SK-N-SH (cell line): Measurements from ENCODE around the gene XRCC6. TPM values are rescaled to one million over a fixed set of nuclear protein-coding genes. Genes with fewer than 3 reads are reported as not detected.

Source experiments
- CTCF ChIA-PET: fragments of 300-600, 350-600 bp; formaldehyde crosslinking; extraction: SDS; loops from one replicate; lab custom pipeline; 2021; lab: Yijun Ruan, JAX
- POLR2A ChIA-PET: fragments of 350-600 bp; sonication (Branson Sonifier 250); formaldehyde crosslinking; extraction: SDS; loops from one replicate; lab custom pipeline; 2020; ENCODE audit warnings: antibody characterized with exemption, inconsistent platforms; lab: Yijun Ruan, JAX
- DNase-seq: peaks from one replicate; pipeline ENCODE4 v3.0.0; 2012
- H2AFZ ChIP-seq: fragments of 200-600 bp; sonication (generic); 2 replicates; pipeline ENCODE4 v1.8.1; 2016; ENCODE audit warnings: antibody characterized with exemption, mild to moderate bottlenecking, low read depth
- H3F3A ChIP-seq: fragments of 200-600 bp; sonication (generic); replicated peaks from 2 replicates; pipeline ENCODE3; 2016; ENCODE audit warnings: antibody characterized with exemption, mild to moderate bottlenecking; ENCODE audit not compliant: insufficient read depth
- H3K27ac ChIP-seq, 2 experiments: fragments of 200-500 bp in 1 of 2; fragments of 200-600 bp in 1 of 2; sonication (Bioruptor generic) in 1 of 2; sonication (generic), shearing (Covaris generic) in 1 of 2; 2 replicates each; pipeline versions ENCODE4 v1.5.1 to v1.6.1; 2014 to 2016; ENCODE audit warnings: low read depth in 2 of 2, inconsistent platforms in 1 of 2, low read length in 1 of 2, mild to moderate bottlenecking in 1 of 2, mixed read lengths in 1 of 2
- H3K27me3 ChIP-seq: fragments of 200-600 bp; sonication (generic), shearing (Covaris generic); 2 replicates; pipeline ENCODE4 v1.6.1; 2016; ENCODE audit warnings: mixed run types; ENCODE audit not compliant: insufficient read depth
- H3K36me3 ChIP-seq, 2 experiments: fragments of 200-500 bp in 1 of 2; fragments of 200-600 bp in 1 of 2; sonication (Bioruptor generic) in 1 of 2; sonication (generic) in 1 of 2; replicated peaks in 1 of 2; 2 replicates each; pipeline versions ENCODE3 to v1.5.1; 2014 to 2016; ENCODE audit warnings: low read length in 1 of 2, mild to moderate bottlenecking in 1 of 2; ENCODE audit not compliant: insufficient read depth in 2 of 2, control insufficient read depth in 1 of 2
- H3K4me1 ChIP-seq, 2 experiments: fragments of 200-500 bp in 1 of 2; fragments of 200-600 bp in 1 of 2; sonication (Bioruptor generic) in 1 of 2; sonication (generic), shearing (Covaris generic) in 1 of 2; 2 replicates each; pipeline versions ENCODE4 v1.5.1 to v1.6.1; 2014 to 2016; ENCODE audit warnings: low read depth in 1 of 2, low read length in 1 of 2, mixed run types in 1 of 2; ENCODE audit not compliant: insufficient read depth in 2 of 2, control insufficient read depth in 1 of 2
- H3K4me2 ChIP-seq: fragments of 200-600 bp; sonication (generic), shearing (Covaris generic); 2 replicates; pipeline ENCODE4 v1.6.1; 2017; ENCODE audit warnings: mixed run types
- H3K4me3 ChIP-seq, 2 experiments: fragments of 200-500 bp in 1 of 2; fragments of 200-600 bp in 1 of 2; sonication (Bioruptor generic) in 1 of 2; sonication (generic), shearing (Covaris generic) in 1 of 2; 2 replicates each; pipeline versions ENCODE4 v1.5.1 to v1.8.1; 2014 to 2016; ENCODE audit warnings: low read depth in 2 of 2, inconsistent platforms in 1 of 2, low read length in 1 of 2, mild to moderate bottlenecking in 1 of 2, mixed read lengths in 1 of 2, moderate library complexity in 1 of 2
- H3K79me2 ChIP-seq: fragments of 200-600 bp; sonication (generic); 2 replicates; pipeline ENCODE4 v1.8.1; 2017; ENCODE audit warnings: mild to moderate bottlenecking; ENCODE audit not compliant: insufficient read depth
- H3K9ac ChIP-seq: fragments of 200-600 bp; sonication (generic); 2 replicates; pipeline ENCODE4 v1.6.1; 2017; ENCODE audit warnings: mixed run types
- H3K9me2 ChIP-seq: fragments of 200-600 bp; sonication (generic); 2 replicates; pipeline ENCODE4 v1.6.1; 2017; ENCODE audit warnings: mixed run types
- H3K9me3 ChIP-seq: fragments of 200-600 bp; sonication (generic); 2 replicates; pipeline ENCODE4 v1.6.1; 2017; ENCODE audit warnings: mixed run types, mild to moderate bottlenecking, moderate library complexity
- H4K20me1 ChIP-seq: fragments of 200-600 bp; sonication (generic); 2 replicates; pipeline ENCODE4 v1.6.1; 2017; ENCODE audit warnings: mild to moderate bottlenecking, mixed run types; ENCODE audit not compliant: insufficient read depth
- GABPA ChIP-seq: IDR thresholded peaks from 2 replicates; pipeline ENCODE4 v1.4.0; 2012; ENCODE audit warnings: low read depth, mild to moderate bottlenecking
- GATA2 ChIP-seq: sonication (generic); formaldehyde crosslinking; IDR thresholded peaks from 2 replicates; pipeline ENCODE4 v1.5.0; 2020; ENCODE audit warnings: mild to moderate bottlenecking, missing genetic modification reagents
- JUND ChIP-seq: IDR thresholded peaks from 2 replicates; pipeline ENCODE4 v1.4.0; 2012
- NFIC ChIP-seq: IDR thresholded peaks from 2 replicates; pipeline ENCODE4 v1.4.0; 2012; ENCODE audit warnings: borderline replicate concordance
- RAD21 ChIP-seq: IDR thresholded peaks from 2 replicates; pipeline ENCODE4 v1.6.1; 2012; ENCODE audit warnings: mild to moderate bottlenecking, low read length
- RFX5 ChIP-seq: IDR thresholded peaks from 2 replicates; pipeline ENCODE4 v1.6.1; 2012; ENCODE audit warnings: mild to moderate bottlenecking, improper control_type of control experiment, low read length
- SIN3A ChIP-seq: IDR thresholded peaks from 2 replicates; pipeline ENCODE4 v1.6.1; 2012; ENCODE audit warnings: low read depth, mild to moderate bottlenecking, low read length, moderate library complexity, borderline replicate concordance
- YY1 ChIP-seq: IDR thresholded peaks from 2 replicates; pipeline ENCODE4 v1.4.0; 2012; ENCODE audit warnings: low read depth, mild to moderate bottlenecking
- WGBS: methylation state at CpG from one replicate; pipeline ENCODE4 v1.1.6; 2017; ENCODE audit warnings: low lambda C conversion rate; 5-methylcytosine and 5-hydroxymethylcytosine counted together
- polyA plus RNA-seq, 3 experiments: library from polyadenylated mRNA; depleted of rRNA; stranded (reverse); fragments of >200 nt; gene quantifications; 2 replicates each; pipeline ENCODE4 v1.2.3, GENCODE V29; 2012
- TF ChIP-seq, protein P1 (sequence below): fragments of 150-350 bp; IDR thresholded peaks from 2 replicates; pipeline ENCODE4 v1.6.1; 2016; ENCODE audit warnings: mild to moderate bottlenecking, low read depth, low read length
- TF ChIP-seq, protein P2 (sequence below): fragments of 150-350 bp; IDR thresholded peaks from 2 replicates; pipeline ENCODE4 v1.6.1; 2017; ENCODE audit warnings: antibody characterized with exemption, low read length, low read depth, borderline replicate concordance
- TF ChIP-seq, protein P3 (sequence below): IDR thresholded peaks from 2 replicates; pipeline ENCODE4 v1.6.1; 2012; ENCODE audit warnings: mild to moderate bottlenecking, low read depth, low read length, moderate library complexity

The XRCC6 gene
- polyA plus RNA-seq, 1 of the 3 experiments (the other 2 are of a cell fraction) = 78.1 TPM

DNA sequence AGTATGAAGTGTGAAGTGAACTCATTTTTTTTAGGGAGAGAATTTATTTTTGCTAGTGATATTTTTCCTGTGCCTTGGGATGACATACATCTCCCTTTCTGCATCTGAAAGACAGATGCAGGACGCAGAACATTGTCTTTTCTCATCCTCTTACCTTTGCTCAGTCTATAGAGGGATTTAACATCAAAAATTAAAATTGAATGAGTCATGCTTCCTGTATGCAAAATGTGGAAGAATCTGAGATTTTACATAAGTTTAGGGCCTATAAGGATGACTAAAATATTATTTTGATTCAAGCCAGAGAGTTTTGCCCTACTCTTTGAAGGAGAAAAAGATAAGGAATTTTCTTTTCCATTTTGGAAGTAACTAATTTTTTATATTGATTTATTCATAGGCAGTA is 27.3 kb downstream of the XRCC6 start:
- no peaks in the 10 kb centered on the region for H3K4me1 ChIP-seq
- no peak overlapping the region for H3K4me3 ChIP-seq
- no peak overlapping the region for H2AFZ ChIP-seq
- POLR2A ChIA-PET = no interaction called here
- TF ChIP-seq SIN3A = no peak
- TF ChIP-seq, protein P1, sequence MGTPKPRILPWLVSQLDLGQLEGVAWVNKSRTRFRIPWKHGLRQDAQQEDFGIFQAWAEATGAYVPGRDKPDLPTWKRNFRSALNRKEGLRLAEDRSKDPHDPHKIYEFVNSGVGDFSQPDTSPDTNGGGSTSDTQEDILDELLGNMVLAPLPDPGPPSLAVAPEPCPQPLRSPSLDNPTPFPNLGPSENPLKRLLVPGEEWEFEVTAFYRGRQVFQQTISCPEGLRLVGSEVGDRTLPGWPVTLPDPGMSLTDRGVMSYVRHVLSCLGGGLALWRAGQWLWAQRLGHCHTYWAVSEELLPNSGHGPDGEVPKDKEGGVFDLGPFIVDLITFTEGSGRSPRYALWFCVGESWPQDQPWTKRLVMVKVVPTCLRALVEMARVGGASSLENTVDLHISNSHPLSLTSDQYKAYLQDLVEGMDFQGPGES = no peak
- no peak for TF ChIP-seq RFX5
- peak; percentile 11; the same call in 1 of the 2 replicates for TF ChIP-seq JUND
- TF ChIP-seq RAD21 = no peak
- TF ChIP-seq GABPA = no peak
- no peak overlapping the region for H3K9ac ChIP-seq
- H3K27me3 ChIP-seq = no peaks in the 10 kb centered on the region
- DNase-seq = no peak
- peaks cover 4% of the 10 kb centered on the region for H3F3A ChIP-seq
- peak overlapping the region in 1 of 2 experiments; percentile 35; a peak in 1 of 4 replicates for H3K27ac ChIP-seq
- CTCF ChIA-PET = no interaction called here
- peaks cover 10% of the 10 kb centered on the region; the same call in 1 of the 2 replicates for H3K79me2 ChIP-seq
- H3K9me2 ChIP-seq = no peaks in the 10 kb centered on the region
- peaks cover 9 to 14% of the 10 kb centered on the region in 2 experiments for H3K36me3 ChIP-seq
- WGBS = 77% methylated on average over 1 of the region's 1 CpG
- H3K4me2 ChIP-seq = no peak overlapping the region
- H4K20me1 ChIP-seq = no peaks in the 10 kb centered on the region
- H3K9me3 ChIP-seq = no peaks in the 10 kb centered on the region

DNA sequence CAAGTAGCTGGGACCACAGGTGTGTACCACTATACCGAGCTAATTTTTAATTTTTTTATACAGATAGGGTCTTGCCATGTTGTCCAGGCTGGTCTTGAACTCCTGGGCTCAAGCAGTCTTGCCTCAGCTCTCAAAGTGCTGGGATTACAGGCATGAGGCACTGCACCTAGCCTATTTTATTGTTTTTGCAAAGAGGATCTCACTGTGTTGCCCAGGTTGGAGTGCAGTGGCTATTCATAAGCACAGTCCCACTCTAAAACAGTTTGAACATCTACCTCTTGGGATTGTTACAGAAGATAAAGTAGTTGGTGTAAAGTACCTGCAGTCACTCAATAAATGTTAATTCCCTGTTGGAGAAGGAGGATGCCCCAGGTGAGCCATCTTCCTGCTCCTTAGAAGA is 29.1 kb downstream of the XRCC6 start:
- ChIA-PET CTCF (no interaction called here), POLR2A (no interaction called here)
- Histone ChIP-seq H3K4me3 (no peak overlapping the region), H2AFZ (no peak overlapping the region), H3K36me3 (peaks cover 15 to 30% of the 10 kb centered on the region in 2 experiments), H3K9ac (no peak overlapping the region), H3K27ac (no peak overlapping the region), H4K20me1 (no peaks in the 10 kb centered on the region), H3K79me2 (peaks cover 4% of the 10 kb centered on the region; the same call in 1 of the 2 replicates), H3K4me1 (no peaks in the 10 kb centered on the region), H3K27me3 (no peaks in the 10 kb centered on the region), H3K9me2 (no peaks in the 10 kb centered on the region), H3K9me3 (no peaks in the 10 kb centered on the region), H3K4me2 (no peak overlapping the region), H3F3A (peaks cover 4% of the 10 kb centered on the region)
- no peak for TF ChIP-seq NFIC
- TF ChIP-seq, protein P2, sequence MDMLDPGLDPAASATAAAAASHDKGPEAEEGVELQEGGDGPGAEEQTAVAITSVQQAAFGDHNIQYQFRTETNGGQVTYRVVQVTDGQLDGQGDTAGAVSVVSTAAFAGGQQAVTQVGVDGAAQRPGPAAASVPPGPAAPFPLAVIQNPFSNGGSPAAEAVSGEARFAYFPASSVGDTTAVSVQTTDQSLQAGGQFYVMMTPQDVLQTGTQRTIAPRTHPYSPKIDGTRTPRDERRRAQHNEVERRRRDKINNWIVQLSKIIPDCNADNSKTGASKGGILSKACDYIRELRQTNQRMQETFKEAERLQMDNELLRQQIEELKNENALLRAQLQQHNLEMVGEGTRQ = no peak
- TF ChIP-seq, protein P3, sequence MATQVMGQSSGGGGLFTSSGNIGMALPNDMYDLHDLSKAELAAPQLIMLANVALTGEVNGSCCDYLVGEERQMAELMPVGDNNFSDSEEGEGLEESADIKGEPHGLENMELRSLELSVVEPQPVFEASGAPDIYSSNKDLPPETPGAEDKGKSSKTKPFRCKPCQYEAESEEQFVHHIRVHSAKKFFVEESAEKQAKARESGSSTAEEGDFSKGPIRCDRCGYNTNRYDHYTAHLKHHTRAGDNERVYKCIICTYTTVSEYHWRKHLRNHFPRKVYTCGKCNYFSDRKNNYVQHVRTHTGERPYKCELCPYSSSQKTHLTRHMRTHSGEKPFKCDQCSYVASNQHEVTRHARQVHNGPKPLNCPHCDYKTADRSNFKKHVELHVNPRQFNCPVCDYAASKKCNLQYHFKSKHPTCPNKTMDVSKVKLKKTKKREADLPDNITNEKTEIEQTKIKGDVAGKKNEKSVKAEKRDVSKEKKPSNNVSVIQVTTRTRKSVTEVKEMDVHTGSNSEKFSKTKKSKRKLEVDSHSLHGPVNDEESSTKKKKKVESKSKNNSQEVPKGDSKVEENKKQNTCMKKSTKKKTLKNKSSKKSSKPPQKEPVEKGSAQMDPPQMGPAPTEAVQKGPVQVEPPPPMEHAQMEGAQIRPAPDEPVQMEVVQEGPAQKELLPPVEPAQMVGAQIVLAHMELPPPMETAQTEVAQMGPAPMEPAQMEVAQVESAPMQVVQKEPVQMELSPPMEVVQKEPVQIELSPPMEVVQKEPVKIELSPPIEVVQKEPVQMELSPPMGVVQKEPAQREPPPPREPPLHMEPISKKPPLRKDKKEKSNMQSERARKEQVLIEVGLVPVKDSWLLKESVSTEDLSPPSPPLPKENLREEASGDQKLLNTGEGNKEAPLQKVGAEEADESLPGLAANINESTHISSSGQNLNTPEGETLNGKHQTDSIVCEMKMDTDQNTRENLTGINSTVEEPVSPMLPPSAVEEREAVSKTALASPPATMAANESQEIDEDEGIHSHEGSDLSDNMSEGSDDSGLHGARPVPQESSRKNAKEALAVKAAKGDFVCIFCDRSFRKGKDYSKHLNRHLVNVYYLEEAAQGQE = no peak
- no peak for TF ChIP-seq GATA2 (CRISPR knock-in tag)
- no peak for TF ChIP-seq YY1
- 100% methylated on average over 1 of the region's 1 CpG for WGBS
- no peak for DNase-seq
